22Rv1 (cell line): Measurements from ENCODE around the gene PRR22.
"Not testable (repeated sequence)": the region's sequence is repeated elsewhere in the genome, so short reads cannot be mapped to it uniquely, and the experiment has no call there.

Experiments
- H3K27ac ChIP-seq: fragments of 450-650 bp; 2 replicates; pipeline ENCODE4 v1.5.1; 2017
- CTCF ChIP-seq: fragments of 450-650 bp; IDR thresholded peaks from 2 replicates; pipeline ENCODE4 v1.5.1; 2017; ENCODE audit warnings: mild to moderate bottlenecking
- ZFX ChIP-seq: fragments of 450-650 bp; IDR thresholded peaks from 2 replicates; pipeline ENCODE4 v1.6.1; 2017; ENCODE audit warnings: antibody characterized with exemption, borderline replicate concordance

The PRR22 gene

GRCh38 chr19:5782945-5783919, 1.3 kb downstream of the PRR22 start:
- H3K27ac ChIP-seq, result no peak overlapping the region
- no peak for TF ChIP-seq ZFX
- TF ChIP-seq CTCF, result no peak

- TF ChIP-seq CTCF (no peak), ZFX (no peak)
- H3K27ac ChIP-seq, result no peak overlapping the region
These were observed 2.2 kb downstream of the PRR22 start for GRCh38 chr19:5782322-5782721.

- H3K27ac ChIP-seq, result not testable (repeated sequence)
These were observed 3.6 kb downstream of the PRR22 start for GRCh38 chr19:5780916-5781315.

- TF ChIP-seq CTCF (no peak), ZFX (no peak)
- no peak overlapping the region for H3K27ac ChIP-seq
These were observed 6.1 kb downstream of the PRR22 start for GRCh38 chr19:5778402-5778801.

- TF ChIP-seq ZFX (no peak), CTCF (no peak)
- no peak overlapping the region for H3K27ac ChIP-seq
These were observed 8.8 kb downstream of the PRR22 start for GRCh38 chr19:5775668-5776309.

- TF ChIP-seq ZFX (no peak), CTCF (no peak)
- H3K27ac ChIP-seq, result no peak overlapping the region
These were observed 9.6 kb downstream of the PRR22 start for GRCh38 chr19:5774921-5775320.

GRCh38 chr19:5773276-5773675, 11.3 kb downstream of the PRR22 start:
- H3K27ac ChIP-seq, result 0 out of 2 replicates have a peak overlapping the region, but pooled peaks have one; percentile 18
- TF ChIP-seq ZFX, result no peak
- no peak for TF ChIP-seq CTCF
